PC-9 (cell line): ENCODE measurements around the gene PKIB.

Source experiments
- CTCF ChIP-seq: fragments of 200-600 bp; sonication (generic); conservative IDR thresholded peaks from 2 replicates; pipeline ENCODE4 v1.6.1; 2017; ENCODE audit warnings: mixed run types, antibody characterized with exemption, mild to moderate bottlenecking, moderate library complexity
- EZH2 ChIP-seq: fragments of 200-600 bp; sonication (generic); IDR thresholded peaks from 2 replicates; pipeline ENCODE4 v1.8.0; 2017; ENCODE audit warnings: antibody characterized with exemption, low read depth

- TF ChIP-seq CTCF (no peak), EZH2 (no peak)
Observed at GRCh38 chr6:122702841-122703240, 92.6 kb downstream of the PKIB start.
